Endothelial cell of umbilical vein (primary cell): Measurements from ENCODE around the gene ATG7. TPM values are rescaled to one million over a fixed set of nuclear protein-coding genes. Genes with fewer than 3 reads are reported as not detected.

Source experiments
- BruUV-seq: library from RNA; stranded (reverse); fragments of 400-500 nt; replicated peaks from 2 replicates; lab custom pipeline; 2021; lab: Mats Ljungman, UMichigan
- CTCF ChIA-PET: fragments of 300-600, 350-600 bp; sonication (Branson Sonifier 250); formaldehyde crosslinking; loops from one replicate; lab custom pipeline; 2021; ENCODE audit warnings: antibody characterized with exemption, inconsistent platforms; lab: Charles Lee
- POLR2A ChIA-PET: fragments of 300-600, 350-600 bp; sonication (Branson Sonifier 250); formaldehyde crosslinking; loops from one replicate; lab custom pipeline; 2021; ENCODE audit warnings: antibody characterized with exemption, inconsistent platforms; lab: Charles Lee
- DNase-seq: peaks from one replicate; pipeline ENCODE4 v3.0.0-alpha.2; 2011; ENCODE audit warnings: low read depth, low spot score
- FAIRE-seq: peaks from 2 replicates; lab custom pipeline; 2011; peaks lifted over from hg19 to GRCh38; lab: Jason Lieb, UNC
- H2AFZ ChIP-seq: 2 replicates; pipeline ENCODE4 v1.6.0; 2012; ENCODE audit warnings: low read depth, low read length, control low read depth, inconsistent platforms
- H3K27ac ChIP-seq: 2 replicates; pipeline ENCODE4 v1.5.1; 2011; ENCODE audit warnings: low read depth, mild to moderate bottlenecking, control low read depth, low read length, moderate library complexity; ENCODE audit not compliant: insufficient read depth
- H3K27me3 ChIP-seq, 2 experiments: 2 replicates each; pipeline versions ENCODE4 v1.6.0 to v1.6.1; 2011; ENCODE audit warnings: low read length in 2 of 2, mixed read lengths in 1 of 2; ENCODE audit not compliant: control insufficient read depth in 2 of 2, insufficient read depth in 2 of 2
- H3K36me3 ChIP-seq, 2 experiments: 2 replicates in 1 of 2; 3 replicates in 1 of 2; pipeline ENCODE4 v1.5.1; 2011; ENCODE audit warnings: low read length in 2 of 2, mild to moderate bottlenecking in 1 of 2, moderate library complexity in 1 of 2; ENCODE audit not compliant: control insufficient read depth in 2 of 2, insufficient read depth in 2 of 2; ENCODE audit errors: extremely low read depth in 1 of 2
- H3K4me1 ChIP-seq: 3 replicates; pipeline ENCODE4 v1.5.1; 2011; ENCODE audit warnings: mild to moderate bottlenecking, low read length; ENCODE audit not compliant: control insufficient read depth, insufficient read depth; ENCODE audit errors: extremely low read depth
- H3K4me2 ChIP-seq: 2 replicates; pipeline ENCODE4 v1.6.1; 2011; ENCODE audit warnings: low read length, control low read depth, mixed read lengths; ENCODE audit not compliant: insufficient read depth
- H3K4me3 ChIP-seq, 3 experiments: fragments of 200-600 bp in 1 of 3; sonication (generic), shearing (Covaris generic) in 1 of 3; replicated peaks in 1 of 3; 2 replicates each; pipeline ENCODE4 v1.5.1; 2011 to 2016; ENCODE audit warnings: control low read depth in 3 of 3, low read length in 3 of 3, mild to moderate bottlenecking in 2 of 3, inconsistent platforms in 1 of 3, low read depth in 1 of 3, moderate library complexity in 1 of 3; ENCODE audit not compliant: insufficient read depth in 1 of 3
- H3K79me2 ChIP-seq: 2 replicates; pipeline ENCODE4 v1.6.0; 2012; ENCODE audit warnings: low read length, inconsistent platforms; ENCODE audit not compliant: control insufficient read depth, insufficient read depth
- H3K9ac ChIP-seq: replicated peaks from 2 replicates; pipeline ENCODE3; 2011; ENCODE audit warnings: low read length, control low read depth; ENCODE audit not compliant: insufficient read depth; ENCODE audit errors: extremely low read depth
- H3K9me1 ChIP-seq: replicated peaks from 3 replicates; pipeline ENCODE4 v1.6.0; 2011; ENCODE audit warnings: mild to moderate bottlenecking, low read length; ENCODE audit not compliant: control insufficient read depth, insufficient read depth; ENCODE audit errors: extremely low read depth
- H3K9me3 ChIP-seq: replicated peaks from 2 replicates; pipeline ENCODE4 v1.5.1; 2012; ENCODE audit warnings: low read length, inconsistent platforms; ENCODE audit not compliant: control insufficient read depth, insufficient read depth
- H4K20me1 ChIP-seq: replicated peaks from 2 replicates; pipeline ENCODE3; 2011; ENCODE audit warnings: mild to moderate bottlenecking, low read length; ENCODE audit not compliant: control insufficient read depth, insufficient read depth; ENCODE audit errors: extremely low read depth
- CTCF ChIP-seq, 2 donors: IDR thresholded peaks; 1 replicate in 1 of 2; 2 replicates in 1 of 2; pipeline ENCODE4 v1.5.1; 2011; ENCODE audit warnings: low read length in 2 of 2, mild to moderate bottlenecking in 2 of 2, moderate library complexity in 2 of 2, control low read depth in 1 of 2, inconsistent platforms in 1 of 2, low read depth in 1 of 2; ENCODE audit not compliant: insufficient read depth in 1 of 2; ENCODE audit errors: extremely low read depth in 1 of 2
- EZH2 ChIP-seq: IDR thresholded peaks from 2 replicates; pipeline ENCODE4 v1.6.1; 2012; ENCODE audit warnings: borderline replicate concordance, low read depth, mild to moderate bottlenecking, moderate library complexity, low read length, inconsistent platforms; ENCODE audit not compliant: severe bottlenecking
- FOS ChIP-seq: IDR thresholded peaks from 2 replicates; pipeline ENCODE4 v1.6.1; 2011; ENCODE audit warnings: mild to moderate bottlenecking, low read length, moderate library complexity, borderline replicate concordance; ENCODE audit not compliant: insufficient read depth
- GATA2 ChIP-seq: IDR thresholded peaks from 2 replicates; pipeline ENCODE4 v1.7.0; 2011; ENCODE audit warnings: low read depth, mild to moderate bottlenecking, moderate library complexity, mixed read lengths, low read length; ENCODE audit not compliant: insufficient read length, insufficient read depth
- JUN ChIP-seq: IDR thresholded peaks from 2 replicates; pipeline ENCODE4 v1.6.1; 2011; ENCODE audit warnings: borderline replicate concordance, low read depth; ENCODE audit not compliant: insufficient read length, insufficient read depth
- MAX ChIP-seq: IDR thresholded peaks from 2 replicates; pipeline ENCODE4 v1.6.1; 2011; ENCODE audit not compliant: insufficient read depth, insufficient read length
- MYC ChIP-seq: IDR thresholded peaks from one replicate; pipeline ENCODE4 v1.6.1; 2011; ENCODE audit warnings: mild to moderate bottlenecking, low read depth, low read length
- POLR2A ChIP-seq: IDR thresholded peaks from 2 replicates; pipeline ENCODE4 v1.6.1; 2012; ENCODE audit warnings: low read depth, mild to moderate bottlenecking, control low read depth, low read length
- dilution Hi-C: fragments of 300-500 bp; cut with MboI; formaldehyde crosslinking; loops from one replicate; pipeline ENCODE4 v1.15.0; 2019; ENCODE audit warnings: low sequenced_read_pairs; ENCODE audit not compliant: extremely low pct_ligation_motif_present
- intact Hi-C: fragments of 100-400 bp; cut with micrococcal nuclease; formaldehyde crosslinking; loops from one replicate; pipeline ENCODE4 v1.10.0; 2022
- polyA plus RNA-seq, 4 experiments: library from polyadenylated mRNA; depleted of rRNA in 3 of 4; stranded (reverse) in 3 of 4; unstranded in 1 of 4; fragments of >200 nt; gene quantifications; 2 replicates each; pipeline versions ENCODE4 v1.2.1 to v1.2.3, GENCODE V29; 2011 to 2012; ENCODE audit warnings: missing spikeins in 1 of 4
- total RNA-seq: library from RNA; stranded (reverse); gene quantifications from 2 replicates; pipeline ENCODE4 v1.2.3, GENCODE V29; 2021

Gene ATG7
- total and polyA plus RNA-seq, 2 donors (not counting 3 experiments of a cell fraction or from before 2014, with no cell fraction given) = 30.8 to 48.3 TPM

- POLR2A ChIA-PET = interaction anchor here (1.5 kb wide), 1 partner anchor 11 kb away, joined by 3 read pairs; no protein-coding TSS in a partner anchor
- H4K20me1 ChIP-seq = peaks cover 4% of the 10 kb centered on the region
Observed at GRCh38 chr3:11556851-11557644, 284.9 kb downstream of the ATG7 start.

More at GRCh38 chr3:11556851-11557644, 284.9 kb downstream of the ATG7 start:
- CTCF ChIA-PET = interaction anchor here (0.8 to 2.4 kb wide), 5 partner anchors 11 to 177 kb away, joined by 3 to 20 read pairs (median 6); partner anchors contain the start of gene VGLL4
- dilution Hi-C loops = no loop called here
- Histone ChIP-seq H3K27ac (peak overlapping the region; percentile 78), H3K79me2 (peaks cover 54% of the 10 kb centered on the region), H3K4me3 (no peak overlapping the region), H3K9me1 (no peaks in the 10 kb centered on the region), H3K27me3 (no peaks in the 10 kb centered on the region), H3K4me1 (peaks cover 51% of the 10 kb centered on the region), H3K36me3 (peaks cover 2 to 27% of the 10 kb centered on the region in 2 experiments), H2AFZ (no peak overlapping the region), H3K9ac (no peak overlapping the region), H3K9me3 (no peaks in the 10 kb centered on the region), H3K4me2 (no peak overlapping the region)
- TF ChIP-seq MAX = no peak
- TF ChIP-seq MYC = no peak
- no peak for TF ChIP-seq FOS
- TF ChIP-seq POLR2A = no peak
- TF ChIP-seq GATA2 = no peak
- no peak for TF ChIP-seq CTCF (IDR thresholded peaks at IDR 0.05; ENCODE audit: extremely low read depth in 1 of 2, insufficient read depth in 1 of 2, low read depth in 1 of 2, low read length in 2 of 2)
- no peak for TF ChIP-seq EZH2
- TF ChIP-seq JUN = no peak
- DNase-seq (peak; percentile 36), FAIRE-seq (peak; percentile 44)
- BruUV-seq = TSS peak; percentile 27
- intact Hi-C loops = no loop called here
